B cell (primary cell): ENCODE measurements around the gene GRIN3A. TPM values are rescaled to one million over a fixed set of nuclear protein-coding genes. Genes with fewer than 3 reads are reported as not detected.
A peak's percentile ranks its signal among the peaks of the same experiment; 100 is the strongest.

Experiments used
- ATAC-seq: fragments of 200-7000 bp; cut with Tn5 transposase; one replicate; pipeline ENCODE4 v1.10.0; 2021; ENCODE audit warnings: low read depth, mild to moderate bottlenecking, moderate number of reproducible peaks, moderate library complexity
- CTCF ChIA-PET: fragments of 350-600 bp; sonication (Branson Sonifier 250); formaldehyde crosslinking; loops from one replicate; lab custom pipeline; 2021; ENCODE audit warnings: antibody characterized with exemption, inconsistent platforms; lab: Charles Lee
- POLR2A ChIA-PET: fragments of 350-600 bp; sonication (Branson Sonifier 250); formaldehyde crosslinking; loops from one replicate; lab custom pipeline; 2021; ENCODE audit warnings: antibody characterized with exemption; lab: Charles Lee
- DNase-seq: peaks from one replicate; pipeline ENCODE4 v3.0.0; 2013
- H2AFZ ChIP-seq: 2 replicates; pipeline ENCODE4 v1.6.1; 2012; ENCODE audit warnings: mild to moderate bottlenecking, low read depth, low read length; ENCODE audit not compliant: insufficient read depth, poor library complexity, severe bottlenecking
- H3K27ac ChIP-seq, 2 donors: 1 replicate in 1 of 2; 2 replicates in 1 of 2; pipeline ENCODE4 v1.5.1; 2012 to 2013; ENCODE audit warnings: low read length in 2 of 2, mild to moderate bottlenecking in 2 of 2, moderate library complexity in 1 of 2
- H3K27me3 ChIP-seq, 4 experiments: fragments of 200-600 bp in 1 of 4; sonication (generic) in 1 of 4; replicated peaks in 1 of 4; 1 replicate in 2 of 4; 2 replicates in 2 of 4; pipeline versions ENCODE4 v1.6.1 to v1.7.0; 2013 to 2016; ENCODE audit warnings: low read length in 3 of 4, mild to moderate bottlenecking in 2 of 4, mixed read lengths in 1 of 4, moderate library complexity in 1 of 4; ENCODE audit not compliant: insufficient read depth in 4 of 4, control insufficient read depth in 3 of 4; ENCODE audit errors: control extremely low read depth in 1 of 4
- H3K36me3 ChIP-seq, 2 experiments: replicated peaks in 1 of 2; 1 replicate in 1 of 2; 2 replicates in 1 of 2; pipeline versions ENCODE4 v1.6.1 to v1.7.1; 2013; ENCODE audit warnings: low read length in 1 of 2; ENCODE audit not compliant: insufficient read depth in 2 of 2, control insufficient read depth in 1 of 2; ENCODE audit errors: control extremely low read depth in 1 of 2, extremely low read depth in 1 of 2
- H3K4me1 ChIP-seq, 2 donors: fragments of 200-600 bp in 1 of 2; sonication (generic) in 1 of 2; 1 replicate in 1 of 2; 2 replicates in 1 of 2; pipeline versions ENCODE4 v1.5.1 to v1.6.1; 2013 to 2017; ENCODE audit warnings: low read length in 2 of 2; ENCODE audit not compliant: control insufficient read depth in 2 of 2, insufficient read depth in 2 of 2
- H3K4me2 ChIP-seq: replicated peaks from 2 replicates; pipeline ENCODE3; 2012; ENCODE audit warnings: mild to moderate bottlenecking, low read depth, low read length; ENCODE audit not compliant: poor library complexity, severe bottlenecking
- H3K4me3 ChIP-seq, 5 experiments: fragments of 200-600 bp in 1 of 5; sonication (generic) in 1 of 5; 1 replicate in 3 of 5; 2 replicates in 2 of 5; pipeline versions ENCODE4 v1.5.1 to v1.7.0; 2011 to 2016; ENCODE audit warnings: low read length in 4 of 5, mild to moderate bottlenecking in 4 of 5, low read depth in 2 of 5, control low read depth in 1 of 5, moderate library complexity in 1 of 5; ENCODE audit not compliant: insufficient read depth in 1 of 5; ENCODE audit errors: control extremely low read depth in 1 of 5, extremely low read depth in 1 of 5
- H3K79me2 ChIP-seq: fragments of 200-600 bp; sonication (generic); one replicate; pipeline ENCODE4 v1.6.0; 2016; ENCODE audit warnings: low read length; ENCODE audit not compliant: control insufficient read depth, insufficient read depth
- H3K9ac ChIP-seq: fragments of 200-600 bp; sonication (generic); 2 replicates; pipeline ENCODE4 v1.6.1; 2017; ENCODE audit warnings: mild to moderate bottlenecking, low read length, moderate library complexity
- H3K9me3 ChIP-seq, 3 donors: one replicate each; pipeline versions ENCODE4 v1.6.1 to v1.7.1; 2013; ENCODE audit warnings: low read length in 2 of 3; ENCODE audit not compliant: control insufficient read depth in 2 of 3, insufficient read depth in 1 of 3; ENCODE audit errors: control extremely low read depth in 1 of 3
- H4K20me1 ChIP-seq: 2 replicates; pipeline ENCODE4 v1.6.0; 2012; ENCODE audit warnings: mild to moderate bottlenecking, low read length; ENCODE audit not compliant: insufficient read depth, control insufficient read depth, poor library complexity, severe bottlenecking
- H3K27ac Mint-ChIP-seq: one replicate; pipeline ENCODE4 v1.8.0; 2021; ENCODE audit warnings: mixed read lengths
- H3K27me3 Mint-ChIP-seq: one replicate; pipeline ENCODE4 v1.8.0; 2021; ENCODE audit warnings: mixed read lengths
- H3K4me1 Mint-ChIP-seq: one replicate; pipeline ENCODE4 v1.8.0; 2021; ENCODE audit warnings: mixed read lengths
- H3K4me3 Mint-ChIP-seq: one replicate; pipeline ENCODE4 v1.8.0; 2021; ENCODE audit warnings: mixed read lengths
- H3K9me3 Mint-ChIP-seq: one replicate; pipeline ENCODE4 v1.8.0; 2022; ENCODE audit warnings: mixed read lengths; ENCODE audit not compliant: insufficient read depth
- EZH2 ChIP-seq: IDR thresholded peaks from 2 replicates; pipeline ENCODE4 v1.6.1; 2012; ENCODE audit warnings: borderline replicate concordance, low read depth, mild to moderate bottlenecking, moderate library complexity, low read length; ENCODE audit not compliant: insufficient read depth, poor library complexity, severe bottlenecking
- WGBS: methylation state at CpG from one replicate; pipeline ENCODE4 v1.1.5; 2013; ENCODE audit warnings: missing lambda C conversion rate; ENCODE audit not compliant: insufficient coverage; 5-methylcytosine and 5-hydroxymethylcytosine counted together
- intact Hi-C: fragments of 100-400 bp; cut with micrococcal nuclease; formaldehyde crosslinking; loops from one replicate; pipeline ENCODE4 v1.10.0; 2022
- polyA plus RNA-seq: library from polyadenylated mRNA; depleted of rRNA; stranded (reverse); fragments of >200 nt; gene quantifications from 2 replicates; pipeline ENCODE4 v1.2.3, GENCODE V29; 2012
- total RNA-seq, 2 donors: library from RNA; stranded (reverse); fragments of 120-200 nt in 1 of 2; gene quantifications; 1 replicate in 1 of 2; 2 replicates in 1 of 2; pipeline versions ENCODE4 v1.2.3 to v1.2.4, GENCODE V29; 2013 to 2022
- TF ChIP-seq, protein P1 (sequence below): fragments of 200-600 bp; IDR thresholded peaks from one replicate; pipeline ENCODE4 v1.8.0; 2022; ENCODE audit warnings: antibody characterized with exemption, mild to moderate bottlenecking

GRIN3A gene
- total and polyA plus RNA-seq, 2 donors (not counting 1 experiment from before 2014, with no cell fraction given): not detected

DNA sequence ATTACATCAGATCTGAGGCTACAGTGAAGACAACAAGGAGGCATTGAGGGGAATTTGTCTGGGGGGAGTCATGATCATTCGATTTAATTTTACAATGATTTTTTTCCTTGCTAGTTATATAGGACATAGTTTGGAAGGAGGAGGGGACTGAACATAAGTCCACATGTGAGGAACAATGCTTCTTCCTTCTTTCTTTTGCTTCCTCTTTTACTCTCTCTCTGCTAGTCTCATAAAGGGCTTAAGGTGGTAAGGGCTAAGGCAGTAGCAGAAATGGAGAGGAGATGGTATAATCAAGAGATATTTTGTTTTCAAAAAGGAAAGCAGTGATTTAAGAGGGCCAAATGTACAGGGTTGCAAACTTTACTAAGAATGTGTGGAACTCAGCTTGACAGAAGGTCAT is 64.3 kb downstream of the GRIN3A start:
- no peaks in the 10 kb centered on the region for H3K36me3 ChIP-seq
- Mint-ChIP-seq H3K27ac (no peak overlapping the region), H3K9me3 (no peaks in the 10 kb centered on the region), H3K4me1 (no peaks in the 10 kb centered on the region), H3K4me3 (no peak overlapping the region), H3K27me3 (peaks cover 3% of the 10 kb centered on the region)
- H3K27me3 ChIP-seq: no peaks in the 10 kb centered on the region
- H3K9me3 ChIP-seq: no peaks in the 10 kb centered on the region
- H3K4me3 ChIP-seq: no peak overlapping the region
- WGBS: no CpG with 5 or more reads among the region's 1 CpG
- intact Hi-C loops: no loop called here
- H3K79me2 ChIP-seq: no peaks in the 10 kb centered on the region
- H3K4me1 ChIP-seq: no peaks in the 10 kb centered on the region
- H3K27ac ChIP-seq: no peak overlapping the region
- H3K4me2 ChIP-seq: no peak overlapping the region
- H3K9ac ChIP-seq: no peak overlapping the region
- ATAC-seq (no peak), DNase-seq (peak; percentile 3)
- no peaks in the 10 kb centered on the region for H4K20me1 ChIP-seq
- no peak overlapping the region for H2AFZ ChIP-seq
- no peak for TF ChIP-seq EZH2
- TF ChIP-seq, protein P1, sequence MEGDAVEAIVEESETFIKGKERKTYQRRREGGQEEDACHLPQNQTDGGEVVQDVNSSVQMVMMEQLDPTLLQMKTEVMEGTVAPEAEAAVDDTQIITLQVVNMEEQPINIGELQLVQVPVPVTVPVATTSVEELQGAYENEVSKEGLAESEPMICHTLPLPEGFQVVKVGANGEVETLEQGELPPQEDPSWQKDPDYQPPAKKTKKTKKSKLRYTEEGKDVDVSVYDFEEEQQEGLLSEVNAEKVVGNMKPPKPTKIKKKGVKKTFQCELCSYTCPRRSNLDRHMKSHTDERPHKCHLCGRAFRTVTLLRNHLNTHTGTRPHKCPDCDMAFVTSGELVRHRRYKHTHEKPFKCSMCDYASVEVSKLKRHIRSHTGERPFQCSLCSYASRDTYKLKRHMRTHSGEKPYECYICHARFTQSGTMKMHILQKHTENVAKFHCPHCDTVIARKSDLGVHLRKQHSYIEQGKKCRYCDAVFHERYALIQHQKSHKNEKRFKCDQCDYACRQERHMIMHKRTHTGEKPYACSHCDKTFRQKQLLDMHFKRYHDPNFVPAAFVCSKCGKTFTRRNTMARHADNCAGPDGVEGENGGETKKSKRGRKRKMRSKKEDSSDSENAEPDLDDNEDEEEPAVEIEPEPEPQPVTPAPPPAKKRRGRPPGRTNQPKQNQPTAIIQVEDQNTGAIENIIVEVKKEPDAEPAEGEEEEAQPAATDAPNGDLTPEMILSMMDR: no peak
- POLR2A ChIA-PET: no interaction called here
- CTCF ChIA-PET: no interaction called here

DNA sequence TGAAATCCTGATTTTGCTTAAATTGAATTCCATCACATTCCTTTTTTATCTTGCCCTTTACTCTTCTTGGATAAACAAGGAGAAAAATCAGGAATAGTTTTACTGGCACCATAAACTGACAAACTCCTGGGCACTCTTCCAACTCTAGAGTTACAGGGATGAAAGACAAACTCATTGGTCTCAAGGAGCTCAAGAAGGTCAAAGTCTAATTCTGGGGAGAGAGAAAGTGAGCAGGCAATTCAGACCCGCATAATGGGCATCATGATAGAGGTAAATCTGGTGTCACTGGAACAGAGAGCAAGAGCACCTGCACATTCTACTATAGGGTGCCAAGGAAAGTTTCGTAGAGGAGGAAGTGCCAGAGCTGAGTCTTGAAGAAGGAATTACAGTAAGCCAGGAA is 64.8 kb downstream of the GRIN3A start:
- Histone ChIP-seq H3K27ac (no peak overlapping the region), H3K9ac (no peak overlapping the region), H3K27me3 (no peaks in the 10 kb centered on the region), H3K4me2 (no peak overlapping the region), H2AFZ (no peak overlapping the region), H3K36me3 (no peaks in the 10 kb centered on the region), H3K79me2 (no peaks in the 10 kb centered on the region), H3K9me3 (no peaks in the 10 kb centered on the region), H3K4me3 (no peak overlapping the region), H3K4me1 (no peaks in the 10 kb centered on the region), H4K20me1 (no peaks in the 10 kb centered on the region)
- intact Hi-C loops: no loop called here
- Mint-ChIP-seq H3K4me1 (no peaks in the 10 kb centered on the region), H3K4me3 (no peak overlapping the region), H3K27me3 (peaks cover 3% of the 10 kb centered on the region), H3K9me3 (no peaks in the 10 kb centered on the region), H3K27ac (no peak overlapping the region)
- DNase-seq: no peak
- ChIA-PET CTCF (no interaction called here), POLR2A (no interaction called here)
- no peak for ATAC-seq
- WGBS: 88% methylated on average over 1 of the region's 2 CpGs
- no peak for TF ChIP-seq EZH2
